IMR-90 (cell line): ENCODE data around the gene FGD3. TPM values are rescaled to one million over a fixed set of nuclear protein-coding genes. Genes with fewer than 3 reads are reported as not detected.

ENCODE experiments used
- ATAC-seq: fragments of 200-7000 bp; cut with Tn5 transposase; 2 replicates; pipeline ENCODE4 v1.9.1; 2020; ENCODE audit warnings: low read depth, mild to moderate bottlenecking, moderate library complexity
- BruUV-seq: library from RNA; stranded (reverse); fragments of 400-500 nt; replicated peaks from 2 replicates; lab custom pipeline; 2021; lab: Mats Ljungman, UMichigan
- CTCF ChIA-PET: fragments of 300-600 bp; formaldehyde crosslinking; extraction: SDS; loops from one replicate; lab custom pipeline; 2021; ENCODE audit warnings: antibody characterized with exemption; lab: Yijun Ruan, JAX
- POLR2A ChIA-PET: fragments of 300-600 bp; sonication (Branson Sonifier 250); formaldehyde crosslinking; loops from one replicate; lab custom pipeline; 2022; ENCODE audit warnings: antibody characterized with exemption; ENCODE audit not compliant: unreplicated experiment; lab: Charles Lee
- DNase-seq: peaks from one replicate; pipeline ENCODE4 v3.0.0; 2013
- H2AFZ ChIP-seq: replicated peaks from 2 replicates; pipeline ENCODE3; 2013; ENCODE audit warnings: low read length, mild to moderate bottlenecking; ENCODE audit not compliant: poor library complexity
- H2AK5ac ChIP-seq: 2 replicates; pipeline ENCODE4 v1.6.1; 2013; ENCODE audit warnings: low read depth, low read length, inconsistent platforms
- H2AK9ac ChIP-seq: replicated peaks from 2 replicates; pipeline ENCODE3; 2013; ENCODE audit warnings: mild to moderate bottlenecking, low read depth, low read length, moderate library complexity; ENCODE audit not compliant: poor library complexity
- H2BK120ac ChIP-seq: 2 replicates; pipeline ENCODE4 v1.6.1; 2013; ENCODE audit warnings: low read depth, low read length, inconsistent platforms
- H2BK15ac ChIP-seq: 3 replicates; pipeline ENCODE4 v1.6.1; 2013; ENCODE audit warnings: low read depth, low read length, inconsistent platforms
- H2BK20ac ChIP-seq: 2 replicates; pipeline ENCODE4 v1.6.1; 2013; ENCODE audit warnings: low read depth, mild to moderate bottlenecking, inconsistent platforms, low read length, moderate library complexity
- H2BK5ac ChIP-seq: 2 replicates; pipeline ENCODE4 v1.6.1; 2013; ENCODE audit warnings: mild to moderate bottlenecking, low read depth, low read length, inconsistent platforms; ENCODE audit not compliant: poor library complexity, severe bottlenecking
- H3K14ac ChIP-seq: replicated peaks from 2 replicates; pipeline ENCODE4 v1.6.1; 2013; ENCODE audit warnings: low read depth, low read length, inconsistent platforms
- H3K18ac ChIP-seq: 2 replicates; pipeline ENCODE4 v1.6.1; 2013; ENCODE audit warnings: low read depth, low read length, control low read depth
- H3K23ac ChIP-seq: 2 replicates; pipeline ENCODE4 v1.6.1; 2013; ENCODE audit warnings: low read depth, low read length, inconsistent platforms
- H3K27ac ChIP-seq: 2 replicates; pipeline ENCODE4 v1.5.1; 2013; ENCODE audit warnings: mild to moderate bottlenecking, control low read depth, low read length; ENCODE audit not compliant: insufficient read depth
- H3K27me3 ChIP-seq: 2 replicates; pipeline ENCODE4 v1.6.1; 2013; ENCODE audit warnings: low read length; ENCODE audit not compliant: control insufficient read depth, insufficient read depth
- H3K36me3 ChIP-seq: 2 replicates; pipeline ENCODE4 v1.6.1; 2013; ENCODE audit warnings: low read length, mixed read lengths; ENCODE audit not compliant: control insufficient read depth, insufficient read depth
- H3K4ac ChIP-seq: 2 replicates; pipeline ENCODE4 v1.6.1; 2013; ENCODE audit warnings: low read depth, low read length, inconsistent platforms
- H3K4me1 ChIP-seq: 2 replicates; pipeline ENCODE4 v1.6.1; 2013; ENCODE audit warnings: low read length, mixed read lengths; ENCODE audit not compliant: control insufficient read depth, insufficient read depth
- H3K4me2 ChIP-seq: 2 replicates; pipeline ENCODE4 v1.6.1; 2013; ENCODE audit warnings: low read depth, mild to moderate bottlenecking, control low read depth, low read length, moderate library complexity
- H3K4me3 ChIP-seq: 2 replicates; pipeline ENCODE4 v1.5.1; 2013; ENCODE audit warnings: low read depth, mild to moderate bottlenecking, control low read depth, low read length, moderate library complexity; ENCODE audit not compliant: insufficient read depth
- H3K56ac ChIP-seq: 2 replicates; pipeline ENCODE4 v1.6.1; 2013; ENCODE audit warnings: low read length, inconsistent platforms; ENCODE audit not compliant: insufficient read depth; ENCODE audit errors: extremely low read depth
- H3K79me1 ChIP-seq, 2 experiments: 2 replicates each; pipeline ENCODE4 v1.6.1; 2013; ENCODE audit warnings: low read length in 2 of 2, inconsistent platforms in 1 of 2, low read depth in 1 of 2
- H3K9ac ChIP-seq: 2 replicates; pipeline ENCODE4 v1.6.1; 2013; ENCODE audit warnings: low read depth, low read length, control low read depth
- H3K9me1 ChIP-seq: 2 replicates; pipeline ENCODE4 v1.6.1; 2013; ENCODE audit warnings: low read length, inconsistent platforms; ENCODE audit not compliant: insufficient read depth
- H3K9me3 ChIP-seq: 2 replicates; pipeline ENCODE4 v1.6.1; 2013; ENCODE audit warnings: low read length; ENCODE audit not compliant: control insufficient read depth, insufficient read depth
- H4K20me1 ChIP-seq: 2 replicates; pipeline ENCODE4 v1.6.1; 2013; ENCODE audit warnings: low read length, inconsistent platforms; ENCODE audit not compliant: insufficient read depth
- H4K5ac ChIP-seq: 2 replicates; pipeline ENCODE4 v1.6.1; 2013; ENCODE audit warnings: mild to moderate bottlenecking, low read depth, low read length, control low read depth
- H4K8ac ChIP-seq, 2 experiments: 2 replicates each; pipeline ENCODE4 v1.6.1; 2013; ENCODE audit warnings: low read depth in 2 of 2, low read length in 2 of 2, control low read depth in 1 of 2, inconsistent platforms in 1 of 2
- H4K91ac ChIP-seq: 2 replicates; pipeline ENCODE4 v1.6.1; 2013; ENCODE audit warnings: low read depth, low read length, inconsistent platforms; ENCODE audit not compliant: insufficient read depth
- BHLHE40 ChIP-seq: fragments of 150-350 bp; IDR thresholded peaks from 2 replicates; pipeline ENCODE4 v1.6.1; 2016; ENCODE audit warnings: mild to moderate bottlenecking, low read depth, low read length
- CHD1 ChIP-seq: IDR thresholded peaks from 2 replicates; pipeline ENCODE4 v1.6.1; 2012; ENCODE audit warnings: low read depth, low read length, improper control_type of control experiment
- FOS ChIP-seq: fragments of 150-350 bp; IDR thresholded peaks from 2 replicates; pipeline ENCODE4 v1.6.1; 2016; ENCODE audit warnings: low read depth, low read length
- MAFK ChIP-seq: IDR thresholded peaks from 2 replicates; pipeline ENCODE4 v1.6.1; 2012; ENCODE audit warnings: low read depth, low read length, improper control_type of control experiment
- NFE2L2 ChIP-seq: fragments of 150-350 bp; IDR thresholded peaks from 2 replicates; pipeline ENCODE4 v1.6.1; 2016; ENCODE audit warnings: low read depth, mild to moderate bottlenecking, low read length
- POLR2A ChIP-seq: IDR thresholded peaks from 2 replicates; pipeline ENCODE4 v1.6.1; 2012; ENCODE audit warnings: mild to moderate bottlenecking, low read depth, low read length
- WGBS, 2 experiments: methylation state at CpG; one replicate each; pipeline versions ENCODE4 v1.1.5 to v1.1.7; 2013; ENCODE audit warnings: missing lambda C conversion rate in 2 of 2; ENCODE audit not compliant: insufficient read length in 1 of 2; ENCODE audit errors: extremely low coverage in 2 of 2; 5-methylcytosine and 5-hydroxymethylcytosine counted together
- dilution Hi-C: fragments of 300-500 bp; cut with HindIII; formaldehyde crosslinking; loops from one replicate; pipeline ENCODE4 v1.14.3; 2018; ENCODE audit warnings: low sequenced_read_pairs; ENCODE audit not compliant: unreplicated experiment
- in situ Hi-C: fragments of 300-500 bp; cut with MboI; formaldehyde crosslinking; loops from 3 replicates; pipeline ENCODE4 v1.14.3; 2019; ENCODE audit warnings: low sequenced_read_pairs, inconsistent platforms, mixed read lengths
- intact Hi-C: fragments of 100-400 bp; cut with micrococcal nuclease; formaldehyde crosslinking; loops from 2 replicates; pipeline ENCODE4 v1.10.0; 2022
- polyA plus RNA-seq, 3 experiments: library from polyadenylated mRNA; depleted of rRNA; stranded (reverse); fragments of >200 nt; gene quantifications; 2 replicates each; pipeline ENCODE4 v1.2.3, GENCODE V29; 2012; ENCODE audit warnings: low replicate concordance in 1 of 3
- total RNA-seq: library from RNA; depleted of rRNA; stranded (reverse); fragments of >200 nt; gene quantifications from 2 replicates; pipeline ENCODE4 v1.2.3, GENCODE V29; 2012

Gene FGD3
- total and polyA plus RNA-seq, 2 of the 4 experiments (the other 2 are of a cell fraction), result not detected

DNA sequence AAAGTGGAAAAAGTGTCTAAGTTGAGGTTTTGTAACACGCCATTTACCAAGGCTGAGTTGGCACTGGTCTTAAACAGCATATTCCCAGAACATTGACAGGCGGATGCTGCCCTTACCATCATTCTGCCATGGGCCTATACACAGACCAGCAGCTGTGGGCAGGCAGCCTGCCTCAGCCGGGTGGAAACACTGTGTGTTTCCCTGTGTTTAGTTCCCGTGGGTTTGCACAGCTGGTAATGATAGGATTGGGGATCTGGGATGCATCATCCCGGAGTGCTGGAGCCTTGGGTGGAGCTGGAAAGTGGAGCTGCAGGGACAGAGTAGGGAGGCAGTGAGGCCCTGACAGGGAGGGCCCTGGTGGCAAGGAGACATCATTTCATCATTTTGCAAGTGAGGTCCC, 5.5 kb upstream of the FGD3 start:
- H3K4me2 ChIP-seq, result no peak overlapping the region
- H2BK15ac ChIP-seq, result no peak overlapping the region
- no TSS peak for BruUV-seq
- no peak overlapping the region for H3K23ac ChIP-seq
- dilution Hi-C loops, result no loop called here
- no peak overlapping the region for H3K27ac ChIP-seq
- in situ Hi-C loops, result no loop called here
- no peak overlapping the region for H3K4me3 ChIP-seq
- no peak for DNase-seq
- H4K20me1 ChIP-seq, result no peaks in the 10 kb centered on the region
- no peak overlapping the region for H3K18ac ChIP-seq
- POLR2A ChIA-PET, result no interaction called here
- H3K14ac ChIP-seq, result no peak overlapping the region
- 18% methylated on average over 3 of the region's 5 CpGs; no CpG with 5 or more reads in 1 of the 2 experiments for WGBS, 2 experiments
- H3K27me3 ChIP-seq, result peaks cover 5% of the 10 kb centered on the region
- no peak overlapping the region for H4K91ac ChIP-seq
- no peak for ATAC-seq
- no peak overlapping the region for H2BK120ac ChIP-seq
- H4K5ac ChIP-seq, result no peak overlapping the region
- H2BK20ac ChIP-seq, result no peak overlapping the region
- intact Hi-C loops, result no loop called here
- H2AK5ac ChIP-seq, result no peak overlapping the region
- peaks cover 3% of the 10 kb centered on the region for H3K9me3 ChIP-seq
- CTCF ChIA-PET, result no interaction called here
- H3K56ac ChIP-seq, result no peak overlapping the region
- no peaks in the 10 kb centered on the region for H3K4me1 ChIP-seq
- no peaks in the 10 kb centered on the region for H3K9me1 ChIP-seq
- H3K9ac ChIP-seq, result no peak overlapping the region
- H3K79me1 ChIP-seq, result no peaks in the 10 kb centered on the region
- H3K36me3 ChIP-seq, result no peaks in the 10 kb centered on the region
- no peak overlapping the region for H2BK5ac ChIP-seq
- H2AFZ ChIP-seq, result no peak overlapping the region
- TF ChIP-seq POLR2A (no peak), MAFK (no peak), CHD1 (no peak), NFE2L2 (no peak), FOS (no peak), BHLHE40 (no peak)
- no peak overlapping the region for H4K8ac ChIP-seq
- H2AK9ac ChIP-seq, result no peak overlapping the region
- H3K4ac ChIP-seq, result no peak overlapping the region
